Mesothelial cell of epicardium (in vitro differentiated cells): ENCODE measurements around the gene FUT9. TPM values are rescaled to one million over a fixed set of nuclear protein-coding genes. Genes with fewer than 3 reads are reported as not detected.

Experiments used
- DNase-seq, 2 experiments: peaks; one replicate each; pipeline ENCODE4 v3.0.0; 2021; ENCODE audit warnings: low spot score in 2 of 2; ENCODE audit not compliant: unreplicated experiment in 2 of 2
- H3K27ac Mint-ChIP-seq: 2 replicates; pipeline ENCODE4 v1.8.0; 2021; ENCODE audit warnings: mixed read lengths
- H3K27me3 Mint-ChIP-seq: 2 replicates; pipeline ENCODE4 v1.8.0; 2021; ENCODE audit warnings: low read depth, mixed read lengths
- H3K36me3 Mint-ChIP-seq: 2 replicates; pipeline ENCODE4 v1.8.0; 2021; ENCODE audit warnings: mixed read lengths
- H3K4me1 Mint-ChIP-seq: 2 replicates; pipeline ENCODE4 v1.8.0; 2021; ENCODE audit warnings: mixed read lengths
- H3K4me3 Mint-ChIP-seq: 2 replicates; pipeline ENCODE4 v1.8.0; 2021; ENCODE audit warnings: mild to moderate bottlenecking, moderate library complexity, mixed read lengths
- H3K9me3 Mint-ChIP-seq: 2 replicates; pipeline ENCODE4 v1.8.0; 2021; ENCODE audit warnings: mixed read lengths
- CTCF ChIP-seq: fragments of 200-600 bp; sonication (generic); IDR thresholded peaks from one replicate; pipeline ENCODE4 v1.5.0; 2021; ENCODE audit warnings: antibody characterized with exemption; ENCODE audit not compliant: unreplicated experiment
- total RNA-seq: library from RNA; stranded (reverse); gene quantifications from 3 replicates; pipeline ENCODE4 v1.2.1, GENCODE V29; 2021

Gene FUT9
- total RNA-seq, 1 donor from 2014 or later: 3.0 TPM

DNA sequence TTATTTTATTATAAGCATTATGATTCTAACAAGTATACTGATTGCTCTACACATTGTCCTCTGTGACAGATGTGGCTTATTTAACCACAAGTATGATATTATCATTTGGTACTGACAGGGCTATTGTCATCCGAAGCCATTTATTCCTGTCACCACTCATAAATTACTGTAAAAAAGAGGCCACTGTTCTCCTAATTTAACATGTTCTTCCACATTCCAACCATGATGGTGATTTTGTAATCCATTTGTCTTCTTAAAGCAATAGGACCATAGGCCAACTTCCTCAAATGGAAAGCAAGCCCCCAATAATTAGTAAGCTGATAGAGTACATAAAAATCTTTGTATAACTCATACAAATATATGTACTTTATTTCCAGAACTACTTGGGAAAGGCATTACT is 50.6 kb downstream of the FUT9 start:
- Mint-ChIP-seq H3K4me1 (peaks cover 16% of the 10 kb centered on the region), H3K36me3 (peaks cover 2% of the 10 kb centered on the region), H3K9me3 (peaks cover 7% of the 10 kb centered on the region), H3K4me3 (no peak overlapping the region), H3K27ac (no peak overlapping the region), H3K27me3 (no peaks in the 10 kb centered on the region)
- DNase-seq: no peak
- TF ChIP-seq CTCF: no peak

GRCh38 chr6:96073555-96073954 is 57.8 kb downstream of the FUT9 start:
- H3K27me3 Mint-ChIP-seq: no peaks in the 10 kb centered on the region
- DNase-seq: no peak
- peaks cover 10% of the 10 kb centered on the region for H3K4me1 Mint-ChIP-seq
- H3K27ac Mint-ChIP-seq: no peak overlapping the region
- no peak for TF ChIP-seq CTCF
- peaks cover 3% of the 10 kb centered on the region for H3K9me3 Mint-ChIP-seq
- no peaks in the 10 kb centered on the region for H3K36me3 Mint-ChIP-seq
- no peak overlapping the region for H3K4me3 Mint-ChIP-seq

DNA sequence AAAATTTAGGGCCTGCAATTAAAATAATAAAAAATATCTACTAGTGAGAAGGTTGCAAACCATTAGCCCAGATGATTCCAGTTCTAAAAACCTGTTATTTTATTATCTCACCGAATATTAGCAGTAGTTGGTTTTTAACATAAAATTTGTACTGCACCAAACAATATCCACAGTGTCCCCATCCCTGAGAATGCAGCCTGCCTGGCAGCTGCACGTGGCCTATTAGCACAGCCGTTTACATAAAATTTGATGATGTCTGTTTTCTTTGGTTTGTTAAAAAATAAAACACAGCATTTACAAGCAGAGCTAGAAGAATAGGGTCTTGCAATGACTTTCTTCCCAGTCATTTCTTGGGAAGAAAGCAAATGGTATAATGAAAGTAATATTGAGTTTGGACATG is 58.2 kb downstream of the FUT9 start:
- H3K27ac Mint-ChIP-seq: no peak overlapping the region
- no peak for TF ChIP-seq CTCF
- H3K4me3 Mint-ChIP-seq: no peak overlapping the region
- H3K27me3 Mint-ChIP-seq: no peaks in the 10 kb centered on the region
- H3K36me3 Mint-ChIP-seq: no peaks in the 10 kb centered on the region
- H3K9me3 Mint-ChIP-seq: peaks cover 6% of the 10 kb centered on the region
- DNase-seq: no peak
- peaks cover 10% of the 10 kb centered on the region for H3K4me1 Mint-ChIP-seq

DNA sequence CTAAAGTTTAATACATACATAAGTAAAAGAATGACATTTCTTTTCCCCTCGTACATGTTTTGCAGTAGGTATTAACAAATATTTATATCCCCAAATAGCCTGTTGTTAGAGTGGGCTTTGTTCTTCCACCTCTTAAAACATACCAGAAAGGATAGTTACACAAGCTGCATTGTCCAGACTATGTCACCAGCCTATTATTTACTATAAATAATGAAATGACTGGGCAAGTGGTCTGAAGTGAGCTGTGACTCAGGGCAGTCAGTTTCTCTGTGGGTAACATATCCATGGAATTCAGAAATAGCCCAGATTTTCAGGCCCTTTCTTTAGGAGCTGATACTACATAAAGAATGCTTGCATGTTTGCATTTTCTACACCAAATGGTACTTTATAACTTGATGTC is 60.1 kb downstream of the FUT9 start:
- Mint-ChIP-seq H3K9me3 (peaks cover 9% of the 10 kb centered on the region), H3K4me1 (peaks cover 10% of the 10 kb centered on the region), H3K36me3 (no peaks in the 10 kb centered on the region), H3K4me3 (no peak overlapping the region), H3K27ac (no peak overlapping the region), H3K27me3 (no peaks in the 10 kb centered on the region)
- no peak for DNase-seq
- no peak for TF ChIP-seq CTCF

DNA sequence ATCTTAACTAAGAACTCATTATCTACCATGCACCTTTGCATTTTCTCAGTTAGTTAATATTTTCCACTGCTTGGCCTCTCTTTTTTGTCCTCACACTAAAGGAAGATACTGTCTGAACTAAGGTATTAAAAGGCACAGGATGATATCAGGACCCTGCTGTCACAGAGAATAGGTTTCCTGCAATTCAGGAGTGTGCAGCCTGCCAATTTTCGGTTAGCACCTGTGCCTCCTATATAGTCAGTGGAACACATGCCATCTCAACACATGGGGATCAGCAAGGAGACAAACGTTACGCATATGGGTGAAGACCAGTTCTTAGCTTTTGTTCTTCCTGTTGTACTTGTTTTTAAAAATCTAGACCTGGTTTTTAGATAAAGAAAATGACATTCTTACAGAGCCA is 71.0 kb downstream of the FUT9 start:
- H3K27ac Mint-ChIP-seq: no peak overlapping the region
- H3K4me3 Mint-ChIP-seq: no peak overlapping the region
- H3K36me3 Mint-ChIP-seq: peaks cover 3% of the 10 kb centered on the region
- no peaks in the 10 kb centered on the region for H3K27me3 Mint-ChIP-seq
- no peaks in the 10 kb centered on the region for H3K4me1 Mint-ChIP-seq
- TF ChIP-seq CTCF: no peak
- peaks cover 19% of the 10 kb centered on the region for H3K9me3 Mint-ChIP-seq
- DNase-seq: no peak

GRCh38 chr6:96089173-96089572 is 73.4 kb downstream of the FUT9 start:
- Mint-ChIP-seq H3K36me3 (peaks cover 3% of the 10 kb centered on the region), H3K27me3 (no peaks in the 10 kb centered on the region), H3K27ac (no peak overlapping the region), H3K4me1 (no peaks in the 10 kb centered on the region), H3K9me3 (peaks cover 19% of the 10 kb centered on the region), H3K4me3 (no peak overlapping the region)
- TF ChIP-seq CTCF: no peak
- no peak for DNase-seq
